NCI-H2107 treated with DMSO at 0.1 percent for 48 hours (cell line): ENCODE measurements around the gene CNNM3.
A peak's percentile ranks its signal among the peaks of the same experiment; 100 is the strongest.
"Not testable (repeated sequence)": the region's sequence is repeated elsewhere in the genome, so short reads cannot be mapped to it uniquely, and the experiment has no call there.

ENCODE experiments used
- DNase-seq: peaks from one replicate; lab custom pipeline; 2025; ENCODE audit not compliant: unreplicated experiment; lab: John Stamatoyannopoulos, UW

Gene CNNM3

DNA sequence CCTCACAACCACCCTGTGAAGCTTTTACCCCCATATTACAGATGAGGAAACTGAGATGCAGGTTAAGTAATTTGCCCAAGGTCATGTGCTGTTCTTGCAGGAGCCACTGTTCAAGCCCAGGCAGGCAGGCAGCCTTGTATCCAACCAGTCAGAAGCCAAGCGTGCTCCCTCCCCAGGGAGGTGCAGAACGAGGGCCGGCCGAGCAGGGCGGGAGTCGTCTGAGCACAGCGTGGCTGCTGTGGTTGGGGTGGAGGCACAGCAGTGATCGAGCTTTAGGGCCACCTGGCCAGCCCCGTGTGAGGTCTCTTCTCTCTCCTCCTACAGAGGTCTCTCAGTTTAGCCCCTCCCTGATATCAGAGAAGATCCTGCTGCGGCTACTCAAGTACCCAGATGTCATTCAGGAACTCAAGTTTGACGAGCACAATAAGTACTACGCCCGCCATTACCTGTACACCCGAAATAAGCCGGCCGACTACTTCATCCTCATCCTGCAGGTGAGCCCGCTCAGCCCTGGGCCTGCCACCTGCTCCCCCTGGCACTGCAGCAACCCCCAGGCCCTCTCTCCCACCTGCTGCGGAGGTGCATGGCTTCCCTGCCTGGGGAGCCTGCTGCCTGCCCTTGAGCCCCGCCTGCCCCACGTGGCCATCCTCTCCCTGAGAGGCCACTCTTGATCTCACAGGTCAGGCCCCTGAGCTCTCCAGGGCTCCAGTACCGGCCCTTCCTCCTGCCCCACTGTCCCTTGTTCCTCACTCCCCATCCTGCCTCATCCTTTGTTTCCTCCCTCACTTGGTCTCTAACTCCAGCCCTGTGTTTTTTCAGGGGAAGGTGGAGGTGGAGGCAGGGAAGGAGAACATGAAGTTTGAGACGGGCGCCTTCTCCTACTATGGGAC lies 17.1 kb upstream of the CNNM3 start:
- peak; percentile 36 for DNase-seq

DNA sequence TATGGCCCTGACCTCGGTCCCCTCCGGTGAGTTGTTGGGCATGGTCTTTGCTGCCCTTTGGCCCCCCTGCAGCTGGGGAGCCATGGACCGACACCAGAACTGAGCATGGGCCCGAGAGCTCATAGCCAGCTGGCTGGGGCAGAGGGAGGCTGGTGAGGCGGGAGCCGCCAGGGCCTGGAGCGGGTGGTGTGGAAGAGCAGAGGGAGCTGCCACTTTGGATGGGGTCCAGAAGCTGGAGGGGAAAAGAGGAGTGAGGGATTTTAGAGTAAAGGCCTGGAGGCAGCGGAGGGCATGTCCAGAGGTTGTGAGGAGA lies 16.5 kb upstream of the CNNM3 start:
- DNase-seq: no peak

DNA sequence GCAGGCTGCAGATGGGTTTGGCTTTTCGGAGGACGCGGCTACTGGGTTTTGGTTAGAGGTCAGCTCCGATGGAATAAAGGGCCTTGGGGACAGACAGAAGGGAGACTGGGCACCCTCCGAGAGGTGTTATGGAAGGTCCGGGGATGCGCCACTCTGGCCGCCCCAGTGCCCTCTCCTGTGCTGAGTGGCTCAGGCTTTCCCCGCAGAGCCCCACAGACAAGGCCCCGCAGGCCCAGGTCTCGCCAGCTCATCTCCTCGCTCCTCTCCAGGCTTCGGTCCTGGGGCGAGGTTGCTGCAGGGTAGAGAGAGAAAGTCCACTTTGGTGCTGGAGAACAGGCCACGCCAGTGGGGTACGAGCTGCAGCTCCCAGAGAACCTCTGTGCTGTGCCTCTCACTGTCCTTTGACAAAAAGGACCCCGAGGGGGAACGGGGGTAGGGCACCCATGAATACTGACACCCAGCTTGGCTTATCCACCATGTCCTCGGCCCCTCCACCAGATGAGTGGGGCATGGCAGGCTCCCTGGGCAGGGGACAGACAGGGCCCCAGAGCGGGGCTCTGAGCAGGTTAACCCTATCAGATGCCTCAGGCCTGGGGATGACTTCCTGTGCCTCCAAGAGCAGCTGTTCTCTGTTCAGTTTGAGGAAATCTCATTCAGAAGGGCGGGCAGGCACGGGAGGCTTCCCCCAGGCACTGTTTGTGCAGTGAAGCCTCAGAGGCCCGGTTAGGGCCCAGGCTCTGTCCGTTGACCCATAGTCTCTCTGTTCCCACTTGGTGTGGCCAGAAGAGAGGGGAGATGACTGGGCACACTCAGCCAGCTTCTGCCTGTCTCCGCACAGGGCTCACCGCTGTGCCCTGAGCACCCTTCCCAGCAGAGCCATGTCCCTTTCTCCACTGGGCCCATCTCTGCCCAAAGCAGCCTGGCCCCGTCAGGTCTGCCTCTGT lies 15.7 kb upstream of the CNNM3 start:
- DNase-seq: no peak

DNA sequence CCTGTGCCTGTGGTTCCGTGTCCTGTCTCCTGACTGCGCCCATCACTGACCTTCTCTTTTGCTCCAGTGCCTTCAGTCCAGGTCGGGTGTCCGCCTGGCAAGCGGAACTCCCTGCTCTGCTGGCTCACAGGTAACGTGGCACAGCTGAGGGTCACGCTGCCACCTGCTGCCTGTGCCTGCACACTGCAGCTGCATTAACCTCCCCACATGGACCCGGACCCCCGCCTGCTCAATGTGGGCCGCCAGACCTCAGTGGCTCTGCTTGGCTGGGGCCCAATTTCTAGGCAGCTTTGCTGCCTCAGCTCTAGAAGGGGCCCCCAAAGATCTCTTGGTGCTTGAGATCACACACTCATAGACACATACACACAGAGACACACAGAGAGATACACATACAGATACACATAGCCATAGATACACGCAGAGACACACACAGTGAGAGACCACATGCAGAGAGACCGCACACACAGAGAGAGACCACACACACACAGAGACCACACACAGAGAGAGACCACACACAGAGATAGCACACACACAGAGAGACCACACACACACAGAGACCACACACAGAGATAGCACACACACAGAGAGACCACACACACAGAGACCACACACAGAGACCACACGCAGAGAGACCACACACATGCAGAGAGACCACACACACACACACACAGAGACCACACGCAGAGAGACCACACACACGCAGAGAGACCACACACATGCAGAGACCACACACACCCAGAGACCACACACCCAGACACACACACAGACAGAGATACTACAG lies 14.9 kb upstream of the CNNM3 start:
- DNase-seq: peak; percentile 18

DNA sequence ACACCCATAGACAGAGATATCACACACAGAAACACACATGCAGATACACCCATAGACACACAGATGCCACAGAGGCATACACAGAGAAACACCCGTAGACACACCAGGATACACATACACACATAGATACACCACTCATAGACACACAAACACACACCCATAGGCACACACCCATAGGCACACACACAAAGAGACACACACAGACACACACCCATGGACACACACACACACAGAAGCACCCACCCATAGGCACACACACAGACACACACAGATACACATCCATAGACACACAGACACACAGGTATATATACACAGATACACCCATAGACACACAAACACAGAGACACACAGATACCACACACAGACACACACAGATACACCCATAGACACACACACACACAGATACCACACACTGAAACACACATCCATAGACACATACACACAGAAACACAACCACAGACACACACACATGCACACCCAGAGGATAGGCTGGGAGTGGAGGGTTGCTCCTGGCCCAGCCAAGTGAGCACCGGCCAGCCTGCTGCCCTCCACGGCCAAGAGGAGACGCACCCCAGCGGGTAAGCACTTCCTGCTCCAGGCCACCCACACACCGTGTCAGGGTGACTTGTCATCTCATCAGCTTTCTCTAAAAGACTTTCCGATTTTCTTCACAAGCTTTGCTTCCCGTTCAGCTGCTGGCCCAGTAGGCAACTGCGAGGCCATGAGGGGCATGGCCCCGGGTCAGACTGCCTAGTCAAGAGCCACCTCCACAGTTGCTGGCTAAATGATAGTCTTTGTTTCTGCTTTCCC lies 14.1 kb upstream of the CNNM3 start:
- DNase-seq: no peak

DNA sequence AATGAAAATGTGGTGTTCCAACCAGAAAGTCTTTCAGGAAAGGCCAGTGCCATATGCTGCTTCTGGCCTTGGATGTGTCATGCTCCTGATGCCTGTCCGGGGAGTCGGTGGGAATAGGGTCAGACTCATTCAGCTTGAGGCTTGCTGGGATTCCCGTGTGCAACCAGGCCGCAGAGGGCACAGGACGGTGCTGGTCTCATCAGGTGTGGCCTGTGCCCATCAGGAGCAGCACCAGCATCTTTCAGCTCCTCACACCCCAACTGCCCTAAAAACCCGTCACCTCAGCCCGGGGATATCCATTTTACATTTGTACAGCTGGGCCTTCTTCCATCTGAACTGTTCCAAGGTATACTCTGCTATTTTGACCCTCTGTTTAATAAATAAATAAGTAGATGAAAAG lies 13.3 kb upstream of the CNNM3 start:
- DNase-seq: no peak

DNA sequence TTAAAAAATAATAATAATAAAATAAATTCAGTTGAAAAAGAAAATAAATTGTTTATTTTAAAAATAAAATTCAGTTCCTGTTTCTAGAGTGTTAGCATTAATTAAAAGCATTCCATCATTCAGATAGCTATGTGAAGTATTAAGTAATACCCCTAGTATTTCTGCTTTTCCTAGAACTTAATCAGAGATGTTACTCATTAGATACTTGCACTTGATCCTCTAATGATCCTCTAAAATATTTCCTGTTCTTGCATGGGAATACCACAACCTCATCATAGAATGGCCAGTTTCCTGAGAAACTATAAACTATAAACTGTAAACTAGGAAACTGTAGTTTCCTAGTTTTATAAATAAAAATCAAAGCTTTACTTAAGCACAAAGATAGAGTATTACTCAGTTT lies 11.1 kb upstream of the CNNM3 start:
- no peak for DNase-seq

DNA sequence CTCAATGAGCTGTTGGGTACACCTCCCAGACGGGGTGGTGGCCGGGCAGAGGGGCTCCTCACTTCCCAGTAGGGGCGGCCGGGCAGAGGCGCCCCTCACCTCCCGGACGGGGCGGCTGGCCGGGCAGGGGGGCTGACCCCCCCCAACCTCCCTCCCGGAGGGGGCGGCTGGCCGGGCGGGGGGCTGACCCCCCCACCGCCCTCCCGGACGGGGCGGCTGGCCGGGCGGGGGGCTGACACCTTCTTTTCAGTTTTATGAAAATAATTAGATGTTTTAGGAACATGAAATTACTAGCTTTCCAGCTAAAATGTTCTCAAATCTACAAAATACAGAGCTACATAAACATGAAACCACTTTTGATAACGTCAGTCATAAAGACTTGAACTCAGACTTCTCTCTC lies 10.1 kb upstream of the CNNM3 start:
- not testable (repeated sequence) for DNase-seq

DNA sequence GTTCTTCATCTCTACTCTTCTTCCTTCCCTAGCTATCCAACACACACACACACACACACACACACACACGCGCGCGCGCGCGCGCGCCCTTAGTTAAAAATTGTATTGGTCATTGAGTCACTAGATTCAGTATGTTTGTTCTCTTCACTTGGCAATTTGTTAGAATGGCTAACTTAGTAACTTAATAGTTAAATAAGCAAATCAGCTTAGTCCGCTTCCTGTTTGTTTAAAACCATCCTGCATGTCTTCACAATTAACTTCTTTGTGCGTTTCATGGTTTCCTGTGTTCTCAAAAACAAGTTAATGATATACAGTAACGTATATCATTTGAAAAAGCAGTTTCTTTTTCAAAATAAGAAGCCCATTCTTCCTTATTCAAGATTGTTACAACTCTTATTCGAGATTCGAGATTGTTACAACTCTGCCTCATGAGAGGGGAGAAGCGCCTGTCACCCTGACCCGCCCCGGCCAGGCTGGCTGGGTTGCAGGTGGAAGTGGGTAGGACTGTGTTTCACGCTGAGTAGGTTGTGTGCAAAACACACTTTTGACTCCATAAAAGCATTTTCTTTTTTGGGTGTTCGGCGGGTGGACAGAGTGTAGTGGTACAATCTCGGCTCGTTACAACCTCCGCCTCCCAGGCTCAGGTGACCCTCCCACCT lies 9.5 kb upstream of the CNNM3 start:
- no peak for DNase-seq

DNA sequence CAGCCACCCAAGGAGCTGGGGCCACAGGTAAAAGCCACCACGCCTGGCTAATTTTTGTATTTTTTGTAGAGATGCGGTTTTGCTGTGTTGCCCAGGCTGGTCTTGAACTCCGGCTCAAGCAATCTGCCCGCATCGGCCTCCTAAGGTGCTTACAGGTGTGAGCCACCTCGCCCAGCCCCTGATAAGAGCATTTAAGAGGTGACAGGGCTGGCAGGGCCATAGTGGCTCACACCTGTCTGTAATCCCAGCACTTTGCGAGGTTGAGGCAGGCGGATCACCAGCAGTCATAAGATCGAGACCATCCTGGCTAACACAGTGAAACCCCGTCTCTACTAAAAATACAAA lies 9.0 kb upstream of the CNNM3 start:
- DNase-seq: no peak

DNA sequence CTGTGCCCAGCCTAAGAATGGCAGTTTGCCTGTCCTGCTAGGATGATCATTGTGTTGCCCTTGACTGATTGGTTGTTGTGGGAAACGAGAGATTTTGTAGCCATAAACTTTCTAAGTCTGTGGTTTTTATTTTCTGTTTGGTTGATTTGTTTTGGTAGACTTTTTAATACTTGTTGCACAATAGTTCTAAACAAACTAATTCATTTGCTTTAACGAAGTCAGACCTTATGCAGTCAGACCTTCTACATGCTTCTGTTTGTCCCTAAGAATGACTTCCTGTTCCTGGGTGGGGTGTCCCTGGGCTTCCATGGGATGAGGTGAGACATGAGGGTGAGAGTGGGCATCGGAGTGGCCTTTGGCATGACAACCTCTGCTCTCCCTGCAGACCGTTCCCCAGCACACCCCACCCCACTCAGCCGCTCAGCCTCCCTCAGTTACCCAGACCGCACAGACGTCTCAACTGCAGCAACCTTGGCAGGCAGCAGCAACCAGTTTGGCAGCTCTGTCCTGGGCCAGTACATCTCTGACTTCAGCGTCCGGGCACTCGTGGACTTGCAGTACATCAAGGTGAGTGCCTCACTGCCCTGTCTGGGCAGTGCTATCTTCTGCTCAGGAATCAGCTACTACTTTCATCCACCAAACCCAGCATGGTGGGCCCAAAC lies 7.8 kb upstream of the CNNM3 start:
- DNase-seq: no peak

DNA sequence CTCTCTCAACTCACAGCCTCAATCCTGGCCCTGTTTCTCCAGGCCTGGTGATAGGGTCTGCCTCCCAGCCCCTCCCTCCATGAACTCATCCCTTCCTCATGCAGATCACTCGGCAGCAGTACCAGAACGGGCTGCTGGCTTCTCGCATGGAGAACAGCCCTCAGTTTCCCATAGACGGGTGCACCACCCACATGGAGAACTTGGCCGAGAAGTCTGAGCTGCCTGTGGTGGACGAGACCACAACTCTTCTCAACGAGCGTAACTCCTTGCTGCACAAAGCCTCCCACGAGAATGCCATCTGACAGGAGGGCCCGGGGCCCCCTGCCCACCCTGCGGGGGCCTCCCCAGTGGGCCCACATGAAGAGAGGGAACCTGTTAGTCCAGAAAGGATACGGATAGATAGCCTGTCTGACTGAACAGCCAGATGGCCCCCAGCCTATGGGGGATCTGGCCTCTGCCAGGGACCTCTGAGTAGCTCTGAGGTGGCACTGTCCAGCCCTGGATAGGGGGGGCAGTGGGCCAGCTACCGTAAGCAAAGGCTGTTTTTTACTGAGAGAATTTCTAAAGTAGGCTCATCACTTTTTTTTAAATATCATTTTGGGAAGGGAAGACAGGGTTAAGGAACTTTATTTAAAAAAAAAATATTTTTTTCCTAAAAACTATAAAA lies 6.7 kb upstream of the CNNM3 start:
- DNase-seq: no peak

DNA sequence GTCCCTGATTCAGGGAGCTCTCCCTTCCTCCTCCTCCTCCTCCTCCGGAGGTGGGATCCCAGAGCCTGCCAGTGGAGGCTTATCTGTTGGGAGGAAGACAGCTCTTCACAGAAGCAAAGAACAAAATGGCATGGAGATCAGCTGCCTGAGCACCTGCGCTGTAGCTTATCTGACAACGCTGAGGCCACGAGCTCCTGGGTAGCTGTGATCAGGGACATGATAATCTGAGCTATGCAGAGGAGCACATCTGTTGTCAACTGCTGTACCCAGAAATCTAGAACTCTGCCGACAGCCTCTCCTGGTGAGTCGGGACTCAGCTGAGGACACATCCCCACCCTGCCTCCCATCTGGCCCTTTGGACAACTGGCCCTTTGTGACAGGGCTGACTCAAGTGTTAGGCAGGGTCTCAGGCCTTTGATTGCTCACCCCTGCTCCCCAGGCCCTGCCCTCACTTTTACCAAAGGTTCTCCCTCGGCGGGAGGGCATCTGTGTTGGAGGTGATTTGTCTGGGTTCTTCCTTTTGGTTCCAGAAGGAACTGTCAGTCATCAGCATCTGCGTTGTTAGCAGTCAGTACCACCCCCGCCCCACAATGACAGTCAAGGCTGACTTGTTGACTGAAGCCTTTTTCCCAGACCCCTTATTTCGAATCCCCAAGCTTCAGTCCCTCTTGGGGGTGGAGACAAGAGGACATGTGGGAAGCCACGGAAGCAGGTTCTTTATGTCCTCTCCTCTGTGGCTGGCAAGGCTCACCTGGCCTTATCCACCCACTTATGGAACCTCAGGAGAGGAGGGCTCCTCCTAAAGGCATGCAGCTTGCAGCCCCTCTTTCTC lies 5.9 kb upstream of the CNNM3 start:
- DNase-seq: no peak

DNA sequence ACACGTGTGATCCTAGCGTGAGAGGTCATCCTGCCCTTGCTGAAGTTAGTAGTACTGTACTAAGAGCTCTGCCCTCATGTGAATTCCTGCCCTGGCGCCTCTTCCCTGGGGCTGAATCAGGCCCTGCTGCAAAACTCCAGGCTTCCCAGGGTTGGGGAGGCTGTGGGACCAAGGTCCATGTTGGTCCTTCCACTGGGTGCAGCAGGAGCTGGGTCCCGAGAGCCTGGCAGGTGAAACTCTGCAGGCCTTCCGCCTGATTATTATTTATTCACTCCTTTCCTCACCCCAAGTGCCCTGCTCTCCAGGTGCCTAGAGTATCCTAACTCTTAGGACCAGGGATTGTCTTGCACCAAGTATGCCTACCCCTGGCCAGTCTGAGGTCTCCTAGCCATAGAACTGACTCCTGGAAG lies 5.3 kb upstream of the CNNM3 start:
- DNase-seq: no peak

DNA sequence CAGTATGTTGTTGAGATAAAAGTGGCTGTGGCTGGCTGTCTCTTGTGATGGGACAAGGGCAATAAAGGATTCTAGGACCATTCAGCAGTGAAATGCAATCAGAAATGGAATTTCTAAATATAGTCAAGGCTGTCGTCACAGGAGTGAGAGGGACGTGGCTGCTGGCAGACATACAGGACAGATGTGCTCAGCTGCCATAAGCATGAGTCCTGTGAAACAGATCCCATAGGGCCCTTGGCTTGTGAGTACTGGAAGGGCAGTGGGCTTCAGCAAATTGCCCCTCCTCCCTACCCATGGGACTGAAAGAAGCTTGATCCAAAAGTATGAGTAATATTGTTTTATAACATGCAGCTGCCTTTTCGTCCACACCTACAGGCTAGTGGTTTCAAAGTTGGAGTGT lies 4.2 kb upstream of the CNNM3 start:
- no peak for DNase-seq

DNA sequence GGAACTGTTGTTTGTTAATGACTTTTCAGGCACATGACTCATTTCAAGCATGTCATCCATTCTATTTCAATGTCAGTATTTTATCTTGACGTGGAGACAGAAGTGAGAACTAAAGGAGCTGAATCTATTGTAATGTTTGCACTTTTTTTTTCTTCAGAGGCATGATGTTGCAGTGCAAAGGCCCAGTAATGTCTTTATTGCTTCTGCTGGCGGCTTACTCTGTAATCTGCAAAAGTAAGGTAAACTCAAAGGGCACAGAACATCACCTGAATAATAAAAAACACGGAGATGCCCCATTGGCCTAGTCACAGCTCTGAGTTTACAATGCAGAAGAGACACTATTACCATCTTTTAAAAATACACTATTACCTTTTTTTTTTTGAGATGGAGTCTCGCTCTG lies 2.4 kb upstream of the CNNM3 start:
- DNase-seq: no peak

DNA sequence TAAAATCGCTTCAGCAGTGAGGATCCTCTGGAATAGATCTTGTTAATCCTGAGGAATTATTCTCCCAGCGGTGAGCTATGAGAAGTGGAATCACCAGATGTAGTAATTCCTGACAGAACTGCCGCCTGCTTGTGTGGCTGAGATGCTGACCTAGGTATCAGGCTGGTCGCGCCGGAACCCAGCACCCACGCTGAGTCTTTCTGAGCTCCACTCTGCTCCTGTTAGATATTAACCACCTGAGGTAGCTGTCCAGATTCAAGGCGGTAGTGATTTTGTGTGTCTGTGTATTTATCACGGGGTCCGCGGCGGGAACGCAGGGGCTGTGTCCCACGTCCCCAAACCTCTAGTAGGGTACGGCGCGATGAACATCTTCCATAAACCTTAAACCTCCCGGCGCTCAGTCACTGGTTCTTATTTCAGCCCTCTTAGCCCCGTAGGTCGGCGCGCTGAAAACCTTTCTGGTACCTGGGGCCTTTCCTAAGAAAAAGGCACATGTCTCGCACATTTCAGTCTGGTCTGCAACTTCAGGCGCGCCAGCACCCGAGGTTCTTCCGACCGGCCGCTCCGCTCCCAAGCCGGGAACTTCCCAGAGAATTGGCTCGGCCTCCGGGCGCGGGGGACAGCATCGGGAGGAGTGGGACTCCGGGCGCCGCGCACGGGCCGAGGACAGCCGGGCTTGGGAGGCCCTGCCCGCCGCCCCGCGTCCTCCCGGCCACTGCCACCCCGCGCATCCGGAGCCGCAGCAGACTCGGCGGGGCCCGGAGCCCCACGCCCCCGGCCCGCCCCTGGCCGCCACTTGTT lies 542 bp upstream of the CNNM3 start:
- no peak for DNase-seq
